Measurements from ENCODE around the gene EEF2KMT.

EEF2KMT gene

GRCh38 chr16:5035909-5036227 lies 61.7 kb downstream of the EEF2KMT start:
- no peak for DNase-seq

Data from hematopoietic multipotent progenitor cell treated with erythropoietin and hydrocortisone succinate and interleukin-3 and kit ligand, for 4 days (in vitro differentiated cells).